GM19438 (cell line): Measurements from ENCODE around the gene ANKLE2.
A peak's percentile ranks its signal among the peaks of the same experiment; 100 is the strongest.
"Not testable (repeated sequence)": the region's sequence is repeated elsewhere in the genome, so short reads cannot be mapped to it uniquely, and the experiment has no call there.

ENCODE experiments used
- ATAC-seq: cut with Tn5 transposase; IDR thresholded peaks from one replicate; pipeline ENCODE4 v1.9.1; 2021; ENCODE audit warnings: low read depth; ENCODE audit not compliant: unreplicated experiment

Gene ANKLE2

GRCh38 chr12:132698341-132698740 is 63.3 kb downstream of the ANKLE2 start:
- no peak for ATAC-seq

GRCh38 chr12:132695431-132695830 is 66.2 kb downstream of the ANKLE2 start:
- ATAC-seq = no peak

- not testable (repeated sequence) for ATAC-seq
Measured at GRCh38 chr12:132694888-132695287, 66.7 kb downstream of the ANKLE2 start.

- not testable (repeated sequence) for ATAC-seq
Measured at GRCh38 chr12:132692030-132692429, 69.6 kb downstream of the ANKLE2 start.

GRCh38 chr12:132690112-132690511 is 71.5 kb downstream of the ANKLE2 start:
- no peak for ATAC-seq

GRCh38 chr12:132689227-132689626 is 72.4 kb downstream of the ANKLE2 start:
- ATAC-seq = no peak

- peak; percentile 87 for ATAC-seq
Measured at GRCh38 chr12:132687211-132688164, 74.1 kb downstream of the ANKLE2 start, which contains the start of the genes POLE and PXMP2. TSS of gene POLE (minus strand) at chr12:132687342. CDS start at chr12:132687315, 27 bp downstream. TSS of gene PXMP2 (plus strand) at chr12:132687587. CDS start at chr12:132687671, 84 bp downstream.

GRCh38 chr12:132686825-132687210 is 74.8 kb downstream of the ANKLE2 start:
- peak; percentile 10 for ATAC-seq

- ATAC-seq = no peak
Measured at GRCh38 chr12:132685400-132685799, 76.2 kb downstream of the ANKLE2 start.

- ATAC-seq = no peak
Measured at GRCh38 chr12:132677492-132677891, 84.1 kb downstream of the ANKLE2 start.

- no peak for ATAC-seq
Measured at GRCh38 chr12:132675757-132676432, 85.7 kb downstream of the ANKLE2 start.
